HG03520 (cell line): Measurements from ENCODE around the gene C16orf46.

Experiments
- ATAC-seq: cut with Tn5 transposase; IDR thresholded peaks from one replicate; pipeline ENCODE4 v1.9.1; 2021; ENCODE audit warnings: mild to moderate bottlenecking, moderate library complexity; ENCODE audit not compliant: unreplicated experiment

Gene C16orf46

DNA sequence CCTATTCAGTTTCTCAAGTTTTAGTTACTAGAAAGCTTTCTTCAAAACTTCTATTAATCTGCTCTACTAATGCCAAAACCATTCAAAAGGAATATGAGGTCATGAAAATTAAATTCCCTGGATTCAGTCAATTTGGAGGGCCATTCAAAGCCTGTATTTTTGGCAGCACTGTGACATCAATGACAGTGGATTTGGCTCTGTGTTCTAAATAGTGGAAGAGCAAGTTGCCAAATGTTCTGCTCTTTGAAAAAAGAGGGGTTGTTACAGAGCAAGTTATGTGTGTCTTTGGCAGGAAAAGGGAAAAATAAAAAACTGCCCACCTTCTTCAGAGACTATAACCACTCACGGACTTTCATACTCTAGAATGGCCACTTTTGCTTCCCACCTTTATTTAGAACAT is 3.2 kb upstream of the C16orf46 start:
- ATAC-seq: no peak

- peak; percentile 71 for ATAC-seq
Measured at GRCh38 chr16:81076566-81077075, 417 bp downstream of the C16orf46 start.

DNA sequence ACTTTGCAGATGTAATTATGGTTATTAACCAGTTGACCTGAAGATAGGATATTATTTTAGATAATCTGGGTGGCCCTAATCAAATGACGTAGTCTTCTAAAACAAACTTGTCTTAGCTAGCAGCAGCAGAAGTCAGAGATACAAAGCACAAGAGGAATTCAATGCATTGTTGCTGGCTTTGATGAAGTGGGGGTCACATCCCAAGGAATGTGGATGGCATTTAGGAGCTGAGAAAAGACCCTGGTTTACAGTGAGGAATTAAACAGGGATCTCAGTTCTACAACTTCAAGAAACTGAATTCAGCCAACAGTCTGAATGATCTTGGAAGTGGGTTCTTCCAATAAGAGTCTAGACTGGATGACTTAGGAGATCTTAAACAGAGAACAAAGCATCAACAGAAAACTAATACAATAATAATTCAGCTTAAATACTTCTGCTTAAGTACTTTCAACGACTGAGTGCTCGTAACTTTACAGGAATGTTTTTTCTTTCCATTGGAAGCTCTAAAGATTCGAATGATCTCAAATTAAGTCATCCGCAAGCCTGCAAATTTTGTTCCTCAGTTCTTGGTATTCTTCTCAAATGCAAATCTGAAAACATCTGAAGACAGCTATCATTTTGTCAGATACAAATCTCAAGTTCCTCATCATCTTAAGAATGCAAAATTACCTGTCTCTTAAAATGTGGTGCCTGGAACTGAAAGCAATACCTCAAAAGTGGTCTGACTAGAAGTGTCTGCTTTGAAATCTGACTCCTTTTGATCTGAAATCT is 3.3 kb downstream of the C16orf46 start:
- ATAC-seq: no peak

DNA sequence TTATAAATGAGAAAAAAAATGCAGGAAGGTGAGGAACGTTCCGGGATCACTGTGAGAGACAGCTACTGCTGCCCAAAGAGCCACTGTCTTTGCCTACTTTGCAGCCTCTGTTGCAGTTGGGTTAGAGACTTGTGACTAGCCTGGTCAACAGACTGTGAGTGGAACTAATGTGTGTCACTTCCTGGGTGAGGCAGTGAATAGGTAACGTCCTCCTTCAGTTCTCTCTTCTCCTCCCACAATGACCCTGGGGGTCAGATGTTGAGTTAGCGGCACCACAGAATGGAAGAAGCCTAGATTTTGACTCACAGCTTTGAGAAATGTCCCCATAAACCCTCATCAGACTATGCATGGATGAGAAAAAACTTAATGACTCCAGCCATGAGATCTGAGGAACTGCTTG is 5.2 kb downstream of the C16orf46 start:
- no peak for ATAC-seq

DNA sequence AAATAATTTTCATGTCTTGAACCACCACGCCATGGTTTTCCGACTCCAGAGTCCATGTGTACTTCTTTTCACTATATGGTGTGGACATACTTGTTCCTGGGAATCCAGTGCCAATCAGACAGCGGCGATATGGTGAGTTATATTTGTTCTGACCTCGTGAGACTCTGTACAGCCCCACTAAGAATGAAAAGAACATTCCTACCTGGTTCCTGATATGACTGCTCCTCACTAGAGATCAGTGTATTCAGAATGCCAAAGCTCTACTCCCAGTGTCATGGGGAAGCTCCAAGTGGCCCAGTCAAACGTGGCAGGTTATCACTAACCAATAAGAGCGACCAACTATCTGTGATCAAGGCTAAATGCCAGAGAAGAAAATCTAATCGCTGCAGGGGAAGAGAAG is 6.1 kb downstream of the C16orf46 start:
- ATAC-seq: no peak

DNA sequence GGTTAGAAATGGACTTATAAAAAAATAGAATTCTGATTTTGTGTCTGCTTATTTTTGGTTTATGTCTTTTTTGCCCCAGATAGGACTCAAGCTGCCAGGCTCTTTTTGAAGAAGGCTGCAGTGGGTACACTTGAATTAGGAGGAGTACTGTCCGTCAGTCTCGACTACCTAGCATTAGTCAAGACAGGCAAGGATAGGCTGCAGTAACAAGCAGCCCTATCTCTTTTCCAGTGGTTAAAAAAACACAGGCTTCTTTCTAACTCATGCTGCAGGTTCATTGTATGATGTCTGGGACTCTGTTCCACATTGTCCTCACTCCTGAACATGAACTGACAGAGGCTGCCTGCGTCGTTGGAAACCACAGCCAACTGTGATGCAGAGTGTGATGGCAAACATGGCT is 8.0 kb downstream of the C16orf46 start:
- ATAC-seq: no peak

GRCh38 chr16:81067166-81067565 is 9.9 kb downstream of the C16orf46 start:
- no peak for ATAC-seq

DNA sequence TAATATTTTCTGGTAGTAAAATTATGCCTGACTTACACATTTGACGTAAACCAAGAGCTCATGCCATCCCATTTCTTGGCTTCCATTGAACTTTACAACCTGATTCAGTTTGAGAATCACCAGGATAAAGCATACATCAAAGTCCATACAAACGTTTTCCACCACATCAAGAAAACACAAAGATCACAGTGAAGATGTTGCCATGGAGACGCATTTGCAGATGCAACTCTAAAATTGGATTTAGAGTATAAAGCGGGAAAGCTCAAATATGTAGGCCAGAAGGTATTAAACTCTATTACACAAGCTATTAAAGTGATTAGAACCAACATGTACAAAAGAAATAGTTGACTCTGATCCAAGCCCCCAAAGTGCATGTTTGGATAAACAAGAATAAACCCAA is 10.4 kb downstream of the C16orf46 start:
- ATAC-seq: no peak

- no peak for ATAC-seq
Measured at GRCh38 chr16:81061871-81062608, 15.0 kb downstream of the C16orf46 start.

DNA sequence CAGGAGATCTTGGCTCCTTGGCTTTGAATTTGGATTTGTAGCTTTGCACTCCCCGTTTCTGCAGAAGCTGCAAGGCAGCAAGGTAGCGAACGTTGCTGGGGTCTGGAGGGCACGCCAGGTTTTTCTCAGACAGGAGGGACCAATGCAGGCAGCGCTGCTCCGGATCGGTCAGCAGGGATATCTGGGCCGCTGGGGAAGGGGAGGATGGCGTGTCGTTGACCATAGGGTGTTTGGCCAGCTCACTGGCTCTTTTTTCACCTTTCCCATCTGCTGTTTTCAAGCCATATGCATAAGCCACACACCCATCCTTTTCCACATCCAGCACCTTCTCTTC is 15.8 kb downstream of the C16orf46 start:
- ATAC-seq: no peak

- no peak for ATAC-seq
Measured at GRCh38 chr16:81060576-81061306, 16.3 kb downstream of the C16orf46 start.

GRCh38 chr16:81053761-81054160 is 23.3 kb downstream of the C16orf46 start:
- no peak for ATAC-seq

- ATAC-seq: no peak
Measured at GRCh38 chr16:81042821-81043220, 34.2 kb downstream of the C16orf46 start.

- no peak for ATAC-seq
Measured at GRCh38 chr16:81041696-81042095, 35.3 kb downstream of the C16orf46 start.

GRCh38 chr16:81040842-81041241 is 36.2 kb downstream of the C16orf46 start:
- no peak for ATAC-seq

DNA sequence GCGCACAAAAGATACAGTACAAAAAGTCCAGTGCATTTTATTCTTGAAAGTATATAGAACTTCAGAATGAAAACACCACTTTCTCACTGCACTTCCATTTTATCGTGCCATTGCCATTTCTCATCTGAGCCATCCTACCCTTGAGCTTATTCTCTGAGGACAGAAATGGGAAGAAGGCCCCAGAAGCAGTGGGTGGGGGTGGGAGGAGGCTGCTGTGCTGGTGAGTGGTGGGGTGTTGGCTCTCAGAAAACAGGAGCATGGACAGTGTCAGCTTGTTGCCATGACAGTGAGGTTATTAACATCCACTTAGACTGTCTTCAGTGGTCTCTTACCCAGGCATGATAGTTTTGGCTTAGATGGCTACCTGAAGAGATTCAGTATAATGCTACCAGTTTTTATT is 36.9 kb downstream of the C16orf46 start:
- ATAC-seq: no peak

DNA sequence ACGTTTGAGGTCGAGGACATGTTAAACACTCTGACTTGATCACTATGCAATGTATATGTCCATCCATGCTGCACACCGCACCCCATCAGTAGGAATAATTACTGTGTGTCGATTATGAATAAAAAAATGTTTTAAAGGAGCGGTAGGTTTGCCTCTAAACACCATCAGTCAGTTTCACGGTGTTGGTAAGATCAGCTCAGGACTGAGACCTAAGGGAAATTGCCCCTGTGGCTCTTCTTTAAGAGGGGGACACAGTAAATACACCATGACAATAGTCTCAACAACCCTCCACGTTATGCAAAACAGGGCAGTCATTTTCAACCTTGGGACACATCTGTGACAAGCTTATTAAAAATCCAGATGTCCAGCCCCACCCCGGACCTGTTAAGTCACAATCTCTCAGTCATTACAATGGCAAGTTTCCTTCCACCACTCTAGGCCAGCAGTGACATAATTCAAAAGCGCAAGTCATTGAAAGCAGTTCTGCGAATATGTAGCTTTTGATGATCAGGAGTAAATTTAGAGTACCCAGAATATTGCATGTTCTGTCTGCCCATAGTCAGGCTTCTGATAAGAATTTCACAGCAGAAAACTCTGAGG is 40.2 kb downstream of the C16orf46 start:
- no peak for ATAC-seq

- peak; percentile 47 for ATAC-seq
Measured at GRCh38 chr16:81035975-81036750, 40.9 kb downstream of the C16orf46 start.

DNA sequence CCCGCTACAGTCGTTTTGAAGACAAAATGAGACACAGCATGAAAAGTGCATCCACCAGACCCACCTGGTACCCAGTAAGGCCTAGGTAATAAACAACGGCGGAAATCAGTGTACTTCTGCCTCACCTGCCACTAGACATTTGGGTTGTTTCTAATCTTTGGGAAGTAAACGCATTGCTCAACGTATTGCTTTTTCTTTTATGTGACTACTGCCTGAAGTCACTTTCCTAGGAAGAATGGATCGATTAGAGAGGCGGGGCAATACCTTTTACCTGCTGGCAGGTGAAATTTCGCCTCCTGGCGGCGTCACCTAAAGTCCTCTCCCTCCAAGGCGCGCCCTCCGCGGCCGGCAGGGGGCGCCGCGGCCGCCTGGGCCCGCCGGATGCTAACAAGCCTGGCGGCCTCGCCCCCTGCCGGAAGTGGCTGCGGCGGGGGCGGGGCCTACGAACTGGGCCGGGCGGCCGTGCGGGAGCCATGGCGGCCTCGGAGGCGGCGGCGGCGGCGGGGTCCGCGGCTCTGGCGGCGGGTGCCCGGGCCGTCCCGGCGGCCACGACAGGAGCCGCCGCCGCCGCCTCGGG is 41.6 kb downstream of the C16orf46 start, which contains the start of gene ATMIN:
ATMIN (plus strand) TSS at position 445 of the 577 bp plus-strand sequence; CDS start at position 474, 29 bp downstream.
- ATAC-seq: peak; percentile 93
